T-helper 1 cell treated with Interleukin-12 subunit alpha and Interleukin-12 subunit beta and Interleukin-4 antibody, amounts not matched to agents 30 ng/mL and 1 ng/mL, for 36 hours (primary cell): ENCODE data around the gene ZNF554. TPM values are rescaled to one million over a fixed set of nuclear protein-coding genes. Genes with fewer than 3 reads are reported as not detected.

Experiments used
- intact Hi-C: fragments of 100-400 bp; cut with micrococcal nuclease; formaldehyde crosslinking; loops from one replicate; pipeline ENCODE4 v1.15.1; 2024
- total RNA-seq: library from RNA; stranded (reverse); gene quantifications from 2 replicates; pipeline ENCODE4 v1.2.3, GENCODE V29; 2022

The ZNF554 gene
- total RNA-seq, 1 donor from 2014 or later, result 3.4 TPM

- intact Hi-C loops, result no loop called here
Observed at GRCh38 chr19:2865334-2866100, 45.8 kb downstream of the ZNF554 start.

DNA sequence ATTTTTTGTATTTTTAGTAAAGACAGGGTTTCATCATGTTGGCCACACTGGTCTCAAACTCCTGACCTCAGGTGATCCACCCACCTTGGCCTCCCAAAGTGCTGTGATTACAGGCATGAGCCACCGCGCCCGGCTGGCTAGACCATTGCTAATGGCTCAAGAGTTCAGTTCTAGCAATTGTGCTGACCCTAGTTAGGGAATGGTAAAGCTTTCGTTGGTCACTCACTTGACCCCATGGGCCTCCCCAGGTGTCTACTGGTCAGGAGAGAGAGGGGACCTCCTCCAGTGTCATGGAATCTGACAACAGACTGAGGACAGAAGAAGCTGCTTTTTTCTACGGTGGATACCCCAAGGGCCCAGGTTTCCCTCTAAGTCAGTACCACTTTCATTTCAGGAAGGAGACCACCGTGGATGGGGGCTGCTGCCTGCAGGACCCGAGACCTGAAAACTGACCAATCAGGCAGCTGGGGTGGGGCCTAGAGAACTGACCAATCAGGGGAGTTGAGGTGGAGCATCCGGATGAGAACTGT is 46.9 kb downstream of the ZNF554 start:
- intact Hi-C loops, result no loop called here

- intact Hi-C loops, result no loop called here
Observed at GRCh38 chr19:2867025-2867991, 47.6 kb downstream of the ZNF554 start, which contains the start of gene ZNF556. TSS of gene ZNF556 (plus strand) at chr19:2867335. CDS start at chr19:2867422, 87 bp downstream.

DNA sequence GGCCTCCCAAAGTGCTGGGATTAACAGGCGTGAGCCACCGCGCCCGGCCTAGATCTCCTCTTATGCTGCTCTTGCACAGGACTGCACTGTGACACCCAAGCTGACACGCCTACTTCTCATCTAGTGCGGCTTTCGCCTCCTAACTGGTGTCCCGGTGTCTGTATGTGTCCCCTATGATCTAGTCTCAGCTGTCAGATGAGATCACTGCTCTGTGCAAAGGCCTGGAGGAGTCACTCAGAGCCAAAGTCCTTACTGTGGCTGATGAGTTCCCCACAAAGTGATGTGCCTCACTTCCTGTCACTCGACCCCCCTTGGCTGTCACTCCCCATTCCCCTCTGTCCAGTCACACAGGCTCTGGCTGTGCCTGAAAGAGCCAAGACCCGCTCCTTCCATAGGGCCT is 50.0 kb downstream of the ZNF554 start:
- intact Hi-C loops, result no loop called here

DNA sequence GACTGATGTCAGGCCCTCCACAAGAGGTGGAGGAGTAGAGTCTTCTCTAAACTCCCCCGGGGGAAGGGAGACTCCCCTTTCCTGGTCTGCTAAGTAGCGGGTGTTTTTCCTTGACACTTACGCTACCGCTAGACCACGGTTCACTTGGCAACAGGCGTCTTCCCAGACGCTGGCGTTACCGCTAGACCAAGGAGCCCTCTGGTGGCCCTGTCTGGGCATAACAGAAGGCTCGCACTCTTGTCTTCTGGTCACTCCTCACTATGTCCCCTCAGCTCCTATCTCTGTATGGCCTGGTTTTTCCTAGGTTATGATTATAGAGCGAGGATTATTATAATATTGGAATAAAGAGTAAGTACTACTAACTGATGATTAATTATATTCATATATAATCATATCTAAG is 52.5 kb downstream of the ZNF554 start:
- intact Hi-C loops, result loop anchor here (2.0 kb wide), 1 partner anchor 223 kb away; no protein-coding TSS in a partner anchor

GRCh38 chr19:2877398-2878331 is 58.0 kb downstream of the ZNF554 start:
- intact Hi-C loops, result no loop called here

- intact Hi-C loops, result no loop called here
Observed at GRCh38 chr19:2883686-2884439, 64.2 kb downstream of the ZNF554 start.

DNA sequence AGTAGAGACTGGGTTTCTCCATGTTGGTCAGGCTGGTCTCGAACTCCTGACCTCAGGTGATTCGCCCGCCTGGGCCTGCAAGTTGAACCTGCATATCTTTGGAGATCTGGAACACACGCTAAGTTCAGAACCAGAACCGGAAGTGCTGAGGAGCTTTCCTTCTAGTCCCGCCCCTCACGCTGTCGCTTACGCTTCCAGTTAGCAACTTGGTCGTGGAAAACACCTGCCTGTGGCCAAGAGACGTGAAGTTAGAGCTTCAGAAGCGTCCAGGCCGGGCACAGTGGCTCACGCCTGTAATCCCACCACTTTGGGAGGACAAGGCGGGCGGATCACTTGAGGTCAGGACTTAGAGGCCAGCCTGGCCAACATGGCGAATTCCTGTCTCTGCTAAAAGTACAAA is 66.1 kb downstream of the ZNF554 start:
- intact Hi-C loops, result no loop called here

Other genes with a start within 250 kb of the ZNF554 start
- gene GNG7, start 117.2 kb upstream of the ZNF554 start, total RNA-seq, result 0.22 and 0.32 TPM in 2 replicates
- not detected in 2 replicates for gene DIRAS1, start 98.5 kb upstream of the ZNF554 start, total RNA-seq
- 30.9 and 36.0 TPM in 2 replicates for gene SLC39A3, start 79.9 kb upstream of the ZNF554 start, total RNA-seq
- gene SGTA, start 36.6 kb upstream of the ZNF554 start, total RNA-seq, result 49.2 and 52.2 TPM in 2 replicates
- gene THOP1, start 34.4 kb upstream of the ZNF554 start, total RNA-seq, result 96.0 and 103 TPM in 2 replicates
- 1.0 and 1.2 TPM in 2 replicates for gene ZNF555, start 21.6 kb downstream of the ZNF554 start, total RNA-seq
- gene ZNF556, start 47.5 kb downstream of the ZNF554 start, total RNA-seq, result not detected in 2 replicates
- 1.8 TPM in 2 replicates for gene ZNF57, start 81.1 kb downstream of the ZNF554 start, total RNA-seq
- gene ZNF77, start 125.1 kb downstream of the ZNF554 start, total RNA-seq, result 3.0 and 3.3 TPM in 2 replicates
- 0.54 and 1.1 TPM in 2 replicates for gene TLE6, start 157.7 kb downstream of the ZNF554 start, total RNA-seq
- 0.61 and 0.76 TPM in 2 replicates for gene TLE2, start 209.4 kb downstream of the ZNF554 start, total RNA-seq
- gene TLE5, start 242.6 kb downstream of the ZNF554 start, total RNA-seq, result 598 and 603 TPM in 2 replicates